Activated T-cell treated with anti-CD3 and anti-CD28 coated beads, Interleukin-2, amount 50 U/mL, for 72 hours (primary cell): Measurements from ENCODE around the gene KDSR. TPM values are rescaled to one million over a fixed set of nuclear protein-coding genes. Genes with fewer than 3 reads are reported as not detected.

ENCODE experiments used
- ATAC-seq, 2 donors: fragments of 150-1000 bp; cut with Tn5 transposase; replicated peaks in 1 of 2; 2 replicates each; pipeline ENCODE4 v1.10.0; 2021; ENCODE audit warnings: moderate library complexity in 2 of 2, mild to moderate bottlenecking in 1 of 2
- DNase-seq, 2 donors: peaks; one replicate each; pipeline ENCODE4 v3.0.0; 2021 to 2022; ENCODE audit warnings: mixed read lengths in 1 of 2
- H3K27ac Mint-ChIP-seq: one replicate; pipeline ENCODE4 v1.8.0; 2022; ENCODE audit warnings: mild to moderate bottlenecking, moderate library complexity, mixed read lengths
- H3K27me3 Mint-ChIP-seq: one replicate; pipeline ENCODE4 v1.8.0; 2022; ENCODE audit warnings: low read depth, mixed read lengths
- H3K36me3 Mint-ChIP-seq, 2 donors: one replicate each; pipeline ENCODE4 v1.8.0; 2022; ENCODE audit warnings: mixed read lengths in 2 of 2, mild to moderate bottlenecking in 1 of 2; ENCODE audit not compliant: insufficient read depth in 2 of 2
- H3K4me1 Mint-ChIP-seq: one replicate; pipeline ENCODE4 v1.8.0; 2022; ENCODE audit warnings: low read depth, mixed read lengths
- H3K4me3 Mint-ChIP-seq, 2 donors: one replicate each; pipeline ENCODE4 v1.8.0; 2022; ENCODE audit warnings: mild to moderate bottlenecking in 2 of 2, mixed read lengths in 2 of 2, moderate library complexity in 2 of 2
- H3K9me3 Mint-ChIP-seq, 2 donors: one replicate each; pipeline ENCODE4 v1.8.0; 2022; ENCODE audit warnings: mixed read lengths in 2 of 2
- total RNA-seq, 2 donors: library from RNA; stranded (reverse); gene quantifications; one replicate each; pipeline ENCODE4 v1.2.3, GENCODE V29; 2022

The KDSR gene, protein sequence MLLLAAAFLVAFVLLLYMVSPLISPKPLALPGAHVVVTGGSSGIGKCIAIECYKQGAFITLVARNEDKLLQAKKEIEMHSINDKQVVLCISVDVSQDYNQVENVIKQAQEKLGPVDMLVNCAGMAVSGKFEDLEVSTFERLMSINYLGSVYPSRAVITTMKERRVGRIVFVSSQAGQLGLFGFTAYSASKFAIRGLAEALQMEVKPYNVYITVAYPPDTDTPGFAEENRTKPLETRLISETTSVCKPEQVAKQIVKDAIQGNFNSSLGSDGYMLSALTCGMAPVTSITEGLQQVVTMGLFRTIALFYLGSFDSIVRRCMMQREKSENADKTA
- 10 to 100 TPM; 69.6 to 81.0 TPM for total RNA-seq

GRCh38 chr18:63367053-63367953 is at the start of gene KDSR:
Gene KDSR (minus strand): TSS chr18:63367206. CDS start chr18:63367118, 88 bp downstream.
- no peaks in the 10 kb centered on the region for H3K27me3 Mint-ChIP-seq
- peak within 1 kb of the TSS; percentile 96 for H3K4me3 Mint-ChIP-seq
- H3K27ac Mint-ChIP-seq: peak within 1 kb of the TSS; percentile 92
- H3K4me1 Mint-ChIP-seq: peaks cover 42% of the 10 kb centered on the region
- ATAC-seq (peak; percentile 89 to 93), DNase-seq (peak; percentile 90 to 91)
- H3K9me3 Mint-ChIP-seq: peaks cover 3 to 6% of the 10 kb centered on the region in 2 donors
- peaks cover 12 to 31% of the 10 kb centered on the region in 2 donors for H3K36me3 Mint-ChIP-seq

DNA sequence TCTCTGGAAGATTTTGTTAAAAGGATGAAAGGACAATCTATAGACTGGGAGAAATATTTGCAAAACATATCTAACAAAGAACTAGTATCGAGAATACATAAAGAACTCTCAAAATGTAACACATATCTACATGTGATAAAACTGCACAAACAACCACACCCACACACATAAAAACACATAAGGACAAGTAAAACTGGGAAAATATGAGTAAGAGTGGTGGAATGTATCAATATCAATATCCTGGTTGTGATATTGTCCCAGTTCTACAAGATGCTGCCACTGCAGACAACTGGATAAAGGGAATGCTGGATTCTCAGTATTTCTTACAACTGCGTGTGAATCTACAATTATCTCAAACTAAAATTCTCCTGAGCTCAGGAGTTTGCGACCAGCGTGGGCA is 45.9 kb upstream of the KDSR start:
- Mint-ChIP-seq H3K27ac (peak overlapping the region; percentile 45), H3K9me3 (no peaks in the 10 kb centered on the region), H3K4me1 (peaks cover 45% of the 10 kb centered on the region), H3K4me3 (no peak overlapping the region), H3K36me3 (peaks cover 4 to 14% of the 10 kb centered on the region in 2 donors), H3K27me3 (no peaks in the 10 kb centered on the region)
- ATAC-seq (no peak), DNase-seq (no peak)

GRCh38 chr18:63410792-63411191 is 43.8 kb upstream of the KDSR start:
- DNase-seq (no peak), ATAC-seq (peak; percentile 87 to 88)
- Mint-ChIP-seq H3K27ac (peak overlapping the region; percentile 98), H3K4me1 (peaks cover 45% of the 10 kb centered on the region), H3K4me3 (peak overlapping the region in 1 of 2 donors; percentile 58), H3K27me3 (no peaks in the 10 kb centered on the region), H3K36me3 (peaks cover 8 to 25% of the 10 kb centered on the region in 2 donors), H3K9me3 (no peaks in the 10 kb centered on the region)

DNA sequence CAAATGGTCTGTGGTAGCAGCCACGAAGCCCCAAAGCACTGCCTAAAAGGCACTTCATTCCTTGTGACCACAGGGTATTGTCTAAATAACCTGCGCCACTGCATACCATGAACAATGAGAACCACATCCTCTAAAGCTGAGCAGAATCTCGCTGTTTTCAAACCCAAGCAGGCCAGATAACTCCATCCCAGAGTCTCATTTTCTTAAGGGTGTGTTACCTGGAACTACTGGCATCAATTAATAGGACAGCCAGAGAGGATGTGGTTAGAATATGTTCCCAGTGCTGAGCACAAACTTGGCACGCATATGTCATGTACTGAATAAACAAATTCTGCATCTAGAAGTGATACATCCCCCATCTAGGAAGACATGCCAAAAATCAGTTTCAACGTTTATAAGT is 42.3 kb upstream of the KDSR start:
- peak overlapping the region; percentile 75 for H3K27ac Mint-ChIP-seq
- peak overlapping the region in 1 of 2 donors; percentile 39 for H3K4me3 Mint-ChIP-seq
- H3K27me3 Mint-ChIP-seq: no peaks in the 10 kb centered on the region
- H3K4me1 Mint-ChIP-seq: peaks cover 45% of the 10 kb centered on the region
- no peaks in the 10 kb centered on the region for H3K9me3 Mint-ChIP-seq
- peaks cover 8 to 26% of the 10 kb centered on the region in 2 donors for H3K36me3 Mint-ChIP-seq
- DNase-seq (no peak), ATAC-seq (peak; percentile 39 to 56)

DNA sequence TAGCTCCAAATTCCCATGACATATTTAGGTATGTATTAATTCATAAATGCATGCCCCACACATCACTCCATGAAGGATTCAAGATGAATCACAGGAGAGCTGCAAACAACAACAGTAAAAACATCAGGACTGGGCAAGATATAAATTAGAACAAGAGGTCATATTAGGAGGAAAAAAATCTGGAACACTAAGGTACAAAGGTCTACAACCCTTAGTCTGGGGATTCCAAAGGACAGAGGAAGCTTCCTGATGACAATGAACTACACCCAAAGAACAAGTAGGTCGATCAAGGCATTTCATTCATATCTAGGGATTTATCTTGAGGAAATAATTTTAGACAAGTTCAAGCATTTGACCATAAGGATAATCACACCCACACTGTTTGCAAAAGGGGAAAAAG is 40.7 kb upstream of the KDSR start:
- Mint-ChIP-seq H3K27ac (peak overlapping the region; percentile 4), H3K4me1 (peaks cover 32% of the 10 kb centered on the region), H3K27me3 (no peaks in the 10 kb centered on the region), H3K36me3 (peaks cover 10 to 33% of the 10 kb centered on the region in 2 donors), H3K9me3 (no peaks in the 10 kb centered on the region), H3K4me3 (no peak overlapping the region)
- ATAC-seq: no peak
- DNase-seq: no peak

GRCh38 chr18:63405986-63406385 is 39.0 kb upstream of the KDSR start:
- H3K27me3 Mint-ChIP-seq: no peaks in the 10 kb centered on the region
- peaks cover 18% of the 10 kb centered on the region for H3K4me1 Mint-ChIP-seq
- ATAC-seq: no peak
- no peak overlapping the region for H3K4me3 Mint-ChIP-seq
- peaks cover 11 to 34% of the 10 kb centered on the region in 2 donors for H3K36me3 Mint-ChIP-seq
- no peak overlapping the region for H3K27ac Mint-ChIP-seq
- DNase-seq: no peak
- no peaks in the 10 kb centered on the region for H3K9me3 Mint-ChIP-seq

DNA sequence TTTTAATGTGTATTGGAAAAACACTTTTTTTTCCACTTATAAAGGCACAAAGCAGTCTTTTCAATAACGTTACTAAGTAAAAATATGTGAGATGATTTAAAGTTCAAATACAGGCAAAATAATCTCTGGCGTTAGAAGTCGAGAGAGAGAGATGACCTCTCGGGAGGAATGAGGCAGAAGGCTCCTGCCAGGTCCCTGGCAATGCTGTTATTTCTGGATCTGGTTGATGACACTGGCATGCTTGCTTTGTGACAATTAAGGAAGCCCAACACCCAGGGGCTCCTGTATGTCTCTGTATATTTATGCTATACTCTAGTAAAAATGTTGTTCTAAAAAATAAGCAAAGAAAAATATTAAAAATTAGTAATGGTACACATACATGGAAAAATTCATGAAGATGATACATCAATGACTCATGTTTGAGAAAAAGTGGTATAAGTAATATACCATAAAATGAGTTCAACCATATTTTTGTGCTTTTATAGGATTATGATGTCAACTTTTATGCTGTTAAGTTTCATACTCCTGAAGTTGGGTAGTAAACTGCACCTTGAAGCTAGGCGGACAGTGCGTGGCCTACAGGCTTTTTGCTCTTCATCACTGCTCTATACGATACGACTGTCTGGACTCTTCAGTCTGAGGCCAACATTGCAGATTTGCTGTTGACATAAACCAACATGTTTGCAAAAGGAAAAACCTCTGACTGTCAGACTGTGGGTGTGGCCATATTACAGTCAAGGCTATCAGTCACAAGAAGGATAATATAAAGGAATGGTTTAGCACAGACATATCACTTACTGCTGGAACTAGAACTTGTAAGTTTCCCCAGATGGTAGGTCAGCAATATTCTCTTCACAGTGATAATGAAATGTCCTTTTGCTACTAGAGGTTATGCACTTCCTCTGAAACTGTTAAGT is 35.5 kb upstream of the KDSR start:
- peaks cover 6 to 32% of the 10 kb centered on the region in 2 donors for H3K36me3 Mint-ChIP-seq

DNA sequence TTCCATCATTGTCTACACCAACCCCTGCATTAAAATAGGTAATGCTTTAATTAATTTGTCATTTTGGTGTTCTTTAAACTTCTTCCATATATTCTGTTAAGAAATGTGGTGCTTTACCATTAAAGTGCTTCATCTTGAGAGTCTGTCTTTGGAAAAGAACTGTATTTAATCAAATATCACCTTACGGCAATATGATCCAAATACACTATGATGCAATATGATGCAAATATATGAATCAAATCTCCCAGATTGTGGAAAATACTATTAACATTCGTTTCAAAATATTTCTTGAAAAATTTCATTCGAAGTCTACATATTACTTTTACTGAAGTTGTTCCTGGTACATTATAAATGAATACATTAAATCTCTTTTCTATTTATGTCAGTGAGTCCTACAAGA is 32.3 kb upstream of the KDSR start:
- Mint-ChIP-seq H3K4me3 (no peak overlapping the region), H3K4me1 (peaks cover 9% of the 10 kb centered on the region), H3K27me3 (no peaks in the 10 kb centered on the region), H3K27ac (no peak overlapping the region), H3K36me3 (peaks cover 4 to 26% of the 10 kb centered on the region in 2 donors), H3K9me3 (no peaks in the 10 kb centered on the region)
- no peak for DNase-seq
- no peak for ATAC-seq

More for the DNA sequence above, 35.5 kb upstream of the KDSR start:
- no peak for ATAC-seq
- no peak for DNase-seq
- Mint-ChIP-seq H3K27me3 (no peaks in the 10 kb centered on the region), H3K27ac (peak overlapping the region; percentile 73), H3K4me3 (no peak overlapping the region), H3K9me3 (no peaks in the 10 kb centered on the region), H3K4me1 (peaks cover 9% of the 10 kb centered on the region)

- Mint-ChIP-seq H3K4me3 (no peak overlapping the region), H3K27me3 (no peaks in the 10 kb centered on the region), H3K4me1 (peaks cover 9% of the 10 kb centered on the region), H3K27ac (no peak overlapping the region), H3K36me3 (peaks cover 2 to 16% of the 10 kb centered on the region in 2 donors), H3K9me3 (no peaks in the 10 kb centered on the region)
- DNase-seq (no peak), ATAC-seq (no peak)
These were observed 30.3 kb upstream of the KDSR start for GRCh38 chr18:63397349-63397748.

GRCh38 chr18:63395503-63395902 is 28.5 kb upstream of the KDSR start:
- no peak for DNase-seq
- no peak overlapping the region for H3K4me3 Mint-ChIP-seq
- no peaks in the 10 kb centered on the region for H3K9me3 Mint-ChIP-seq
- H3K36me3 Mint-ChIP-seq: peaks cover 2 to 21% of the 10 kb centered on the region in 2 donors
- ATAC-seq: no peak
- H3K4me1 Mint-ChIP-seq: peaks cover 9% of the 10 kb centered on the region
- no peak overlapping the region for H3K27ac Mint-ChIP-seq
- H3K27me3 Mint-ChIP-seq: no peaks in the 10 kb centered on the region

- Mint-ChIP-seq H3K4me1 (peaks cover 3% of the 10 kb centered on the region), H3K27ac (no peak overlapping the region), H3K27me3 (no peaks in the 10 kb centered on the region), H3K36me3 (peaks cover 1 to 20% of the 10 kb centered on the region in 2 donors), H3K4me3 (no peak overlapping the region), H3K9me3 (no peaks in the 10 kb centered on the region)
- no peak for DNase-seq
- ATAC-seq: no peak
These were observed 27.9 kb upstream of the KDSR start for GRCh38 chr18:63394954-63395353.

GRCh38 chr18:63387861-63388260 is 20.9 kb upstream of the KDSR start:
- ATAC-seq (no peak), DNase-seq (no peak)
- Mint-ChIP-seq H3K27me3 (no peaks in the 10 kb centered on the region), H3K9me3 (peaks cover 2 to 3% of the 10 kb centered on the region in 2 donors), H3K27ac (no peak overlapping the region), H3K4me3 (no peak overlapping the region), H3K36me3 (peaks cover 6 to 13% of the 10 kb centered on the region in 2 donors), H3K4me1 (no peaks in the 10 kb centered on the region)
